Breast epithelium (tissue), 4 donors: ENCODE data around the gene TMX3. TPM values are rescaled to one million over a fixed set of nuclear protein-coding genes. Genes with fewer than 3 reads are reported as not detected.
A peak's percentile ranks its signal among the peaks of the same experiment; 100 is the strongest.

ENCODE experiments used
- DNase-seq, 2 donors: peaks; one replicate each; pipeline ENCODE4 v3.0.0-alpha.2; 2019; ENCODE audit warnings: low spot score in 2 of 2
- H3K27ac ChIP-seq, 2 donors: fragments of 200-600 bp; sonication (generic) in 1 of 2; one replicate each; pipeline ENCODE4 v1.5.1; 2016 to 2019; ENCODE audit warnings: mild to moderate bottlenecking in 1 of 2
- H3K27me3 ChIP-seq, 2 donors: fragments of 200-600 bp; sonication (generic) in 1 of 2; one replicate each; pipeline versions ENCODE4 v1.5.1 to v1.6.0; 2017 to 2019; ENCODE audit warnings: control low read depth in 1 of 2, mild to moderate bottlenecking in 1 of 2
- H3K36me3 ChIP-seq: fragments of 200-600 bp; one replicate; pipeline ENCODE4 v1.5.1; 2019
- H3K4me1 ChIP-seq, 2 donors: fragments of 200-600 bp; sonication (generic); one replicate each; pipeline ENCODE4 v1.5.1; 2016 to 2019; ENCODE audit warnings: control low read depth in 1 of 2
- H3K4me3 ChIP-seq, 3 donors: fragments of 200-600 bp; sonication (generic); 1 replicate in 2 of 3; 2 replicates in 1 of 3; pipeline ENCODE4 v1.5.1; 2016 to 2019; ENCODE audit warnings: mild to moderate bottlenecking in 3 of 3, moderate library complexity in 2 of 3
- H3K9me3 ChIP-seq, 2 donors: fragments of 200-600 bp; sonication (generic) in 1 of 2; one replicate each; pipeline ENCODE4 v1.5.1; 2016 to 2019; ENCODE audit warnings: control low read depth in 1 of 2
- POLR2A ChIP-seq: fragments of 450-650 bp; IDR thresholded peaks from one replicate; pipeline ENCODE4 v1.6.1; 2016; ENCODE audit warnings: antibody characterized with exemption, mild to moderate bottlenecking, moderate library complexity
- POLR2AphosphoS5 ChIP-seq, 3 donors: sonication (generic); formaldehyde crosslinking; IDR thresholded peaks; one replicate each; pipeline ENCODE4 v1.6.1; 2017; ENCODE audit warnings: antibody characterized with exemption in 3 of 3
- intact Hi-C: fragments of 100-400 bp; cut with DNase I; formaldehyde crosslinking; loops from one replicate; pipeline ENCODE4 v1.15.1; 2023; ENCODE audit warnings: low total_unique reads
- total RNA-seq, 3 donors: library from RNA; depleted of rRNA; stranded (reverse); fragments of >200 nt; gene quantifications; one replicate each; pipeline ENCODE4 v1.1.0, GENCODE V29; 2016
- TF ChIP-seq, protein P1 (sequence below), 3 donors: fragments of 450-650 bp; IDR thresholded peaks; one replicate each; pipeline ENCODE4 v1.5.1; 2016 to 2017; ENCODE audit warnings: antibody characterized with exemption in 3 of 3, mild to moderate bottlenecking in 3 of 3, moderate library complexity in 3 of 3

Gene TMX3
- total RNA-seq, 3 donors from 2014 or later, result 41.0 to 55.3 (median 41.3) TPM

DNA sequence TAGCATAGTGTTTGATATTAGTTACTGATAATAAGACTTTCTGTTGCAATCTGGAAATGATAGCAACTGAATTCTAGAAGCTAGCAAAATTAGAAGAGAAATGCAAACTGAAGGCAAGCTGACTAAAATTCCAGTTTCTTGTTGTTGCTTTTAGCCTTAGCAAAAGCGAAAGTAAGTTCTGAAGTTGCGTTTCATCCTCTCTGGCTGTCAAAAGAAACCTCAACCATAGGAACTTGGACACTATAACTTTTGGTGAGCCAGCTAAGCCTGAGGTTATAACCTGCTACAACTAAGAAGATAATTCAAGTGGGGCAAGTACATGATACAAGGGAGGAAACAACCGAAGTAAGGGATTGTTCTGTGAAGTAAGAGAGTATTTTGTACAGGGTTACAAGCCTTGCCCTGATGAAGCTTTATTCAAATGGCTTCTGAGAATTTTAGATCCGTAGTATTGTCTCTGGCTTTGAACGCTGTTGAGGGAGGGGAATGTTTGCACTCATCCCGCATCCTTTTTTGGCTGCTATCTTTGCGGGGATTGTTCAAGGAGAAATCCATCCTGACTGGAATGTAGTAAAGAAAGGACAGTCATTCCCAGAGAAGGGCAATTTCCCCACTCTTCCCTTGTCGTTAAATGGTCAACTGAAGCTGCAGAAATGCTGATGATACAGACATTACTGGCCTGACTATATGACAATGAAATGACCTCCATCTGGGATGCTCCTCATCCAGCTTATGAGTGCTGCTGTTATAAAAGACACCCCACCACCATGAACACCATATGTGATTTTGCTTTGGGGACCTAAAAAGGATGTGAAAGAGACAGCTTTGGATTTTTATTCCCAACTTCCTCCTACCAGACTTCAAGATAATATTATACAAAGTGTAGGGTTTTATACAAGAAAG lies 7.0 kb upstream of the TMX3 start:
- H3K4me1 ChIP-seq, result no peaks in the 10 kb centered on the region
- peak overlapping the region; percentile 22 to 67 (median 46) for H3K4me3 ChIP-seq
- H3K27ac ChIP-seq, result peak overlapping the region; percentile 73 to 86
- H3K36me3 ChIP-seq, result no peaks in the 10 kb centered on the region
- intact Hi-C loops, result no loop called here
- no peaks in the 10 kb centered on the region for H3K27me3 ChIP-seq
- no peak for TF ChIP-seq POLR2A
- no peak for TF ChIP-seq POLR2AphosphoS5 (IDR thresholded peaks at IDR 0.05)
- TF ChIP-seq, protein P1, sequence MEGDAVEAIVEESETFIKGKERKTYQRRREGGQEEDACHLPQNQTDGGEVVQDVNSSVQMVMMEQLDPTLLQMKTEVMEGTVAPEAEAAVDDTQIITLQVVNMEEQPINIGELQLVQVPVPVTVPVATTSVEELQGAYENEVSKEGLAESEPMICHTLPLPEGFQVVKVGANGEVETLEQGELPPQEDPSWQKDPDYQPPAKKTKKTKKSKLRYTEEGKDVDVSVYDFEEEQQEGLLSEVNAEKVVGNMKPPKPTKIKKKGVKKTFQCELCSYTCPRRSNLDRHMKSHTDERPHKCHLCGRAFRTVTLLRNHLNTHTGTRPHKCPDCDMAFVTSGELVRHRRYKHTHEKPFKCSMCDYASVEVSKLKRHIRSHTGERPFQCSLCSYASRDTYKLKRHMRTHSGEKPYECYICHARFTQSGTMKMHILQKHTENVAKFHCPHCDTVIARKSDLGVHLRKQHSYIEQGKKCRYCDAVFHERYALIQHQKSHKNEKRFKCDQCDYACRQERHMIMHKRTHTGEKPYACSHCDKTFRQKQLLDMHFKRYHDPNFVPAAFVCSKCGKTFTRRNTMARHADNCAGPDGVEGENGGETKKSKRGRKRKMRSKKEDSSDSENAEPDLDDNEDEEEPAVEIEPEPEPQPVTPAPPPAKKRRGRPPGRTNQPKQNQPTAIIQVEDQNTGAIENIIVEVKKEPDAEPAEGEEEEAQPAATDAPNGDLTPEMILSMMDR (IDR thresholded peaks at IDR 0.05), result no peak
- DNase-seq, result no peak
- H3K9me3 ChIP-seq, result no peaks in the 10 kb centered on the region

DNA sequence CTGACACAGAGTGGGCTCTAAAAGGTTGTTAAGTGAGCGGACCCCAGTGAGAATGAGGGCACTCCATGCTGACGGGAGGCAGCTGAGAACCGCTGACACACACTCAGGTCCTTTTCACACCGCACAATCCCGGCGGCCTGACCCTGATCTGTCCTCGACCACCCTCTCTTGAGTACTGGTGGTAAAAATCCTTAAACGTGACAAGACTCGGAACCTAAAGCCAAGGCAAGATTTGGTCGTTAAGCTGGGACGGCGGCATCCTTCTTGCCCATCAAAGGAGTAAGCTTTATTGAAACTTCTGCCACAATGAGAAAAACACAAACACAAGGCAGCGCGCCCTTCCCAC lies 569 bp downstream of the TMX3 start:
- peak overlapping the region; percentile 80 to 86 for H3K27ac ChIP-seq
- no peak for DNase-seq
- intact Hi-C loops, result no loop called here

DNA sequence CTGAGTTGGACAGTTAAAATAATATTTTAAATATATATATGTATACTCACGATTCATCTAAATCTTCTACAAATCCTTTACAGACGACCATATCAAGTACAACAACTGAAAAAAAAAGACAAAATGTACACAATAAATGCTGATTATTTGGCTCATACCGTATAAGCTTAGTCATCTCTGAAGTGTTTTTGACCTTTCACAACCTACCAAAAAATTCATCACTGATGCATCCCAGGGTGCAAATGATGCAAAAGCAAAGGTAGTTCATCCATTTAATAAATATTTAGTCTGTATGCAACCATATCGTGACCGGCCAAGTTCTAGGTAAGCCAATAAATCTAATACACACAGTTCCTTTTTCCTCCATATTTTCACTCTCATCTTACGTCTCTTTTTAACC lies 1.1 kb downstream of the TMX3 start:
- intact Hi-C loops, result no loop called here
- DNase-seq, result no peak

More for the DNA sequence above, 569 bp downstream of the TMX3 start:
- Histone ChIP-seq H3K9me3 (no peaks in the 10 kb centered on the region), H3K27me3 (no peaks in the 10 kb centered on the region), H3K36me3 (no peaks in the 10 kb centered on the region), H3K4me3 (peak overlapping the region; percentile 83 to 96 (median 95)), H3K4me1 (peaks cover 0 to 5% of the 10 kb centered on the region in 2 donors)
- TF ChIP-seq, protein P1 (IDR thresholded peaks at IDR 0.05), result no peak

DNA sequence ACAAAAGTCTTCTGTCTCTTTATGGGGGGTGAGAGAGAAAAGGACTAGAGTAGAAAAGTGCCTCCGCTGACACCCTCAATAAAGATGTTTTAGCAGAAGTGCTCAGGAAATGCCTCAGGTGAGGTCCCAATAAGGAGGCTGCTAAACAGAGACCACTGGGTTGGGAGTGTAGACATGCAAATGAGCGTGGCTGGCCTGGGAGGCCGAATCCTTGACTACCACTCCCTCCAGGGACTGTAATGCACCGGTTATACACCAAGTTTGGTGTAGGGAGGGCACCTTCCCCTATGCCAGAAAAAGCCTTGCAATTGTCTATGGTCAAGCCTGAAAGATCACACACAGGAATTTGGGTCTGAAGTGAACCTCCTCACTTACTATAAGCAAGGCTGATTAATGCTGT lies 1.8 kb downstream of the TMX3 start:
- Histone ChIP-seq H3K36me3 (no peaks in the 10 kb centered on the region), H3K27me3 (no peaks in the 10 kb centered on the region), H3K27ac (no peak overlapping the region), H3K9me3 (no peaks in the 10 kb centered on the region), H3K4me1 (peaks cover 0 to 5% of the 10 kb centered on the region in 2 donors), H3K4me3 (no peak overlapping the region)
- no peak for DNase-seq
- TF ChIP-seq POLR2AphosphoS5 (IDR thresholded peaks at IDR 0.05) (no peak), POLR2A (no peak)
- TF ChIP-seq, protein P1 (IDR thresholded peaks at IDR 0.05), result no peak
- intact Hi-C loops, result no loop called here

More for the DNA sequence above, 1.1 kb downstream of the TMX3 start:
- Histone ChIP-seq H3K4me1 (peaks cover 0 to 5% of the 10 kb centered on the region in 2 donors), H3K27ac (peak overlapping the region in 1 of 2 donors; percentile 80), H3K4me3 (peak overlapping the region; percentile 83 to 96 (median 95)), H3K36me3 (no peaks in the 10 kb centered on the region), H3K27me3 (no peaks in the 10 kb centered on the region), H3K9me3 (no peaks in the 10 kb centered on the region)
- TF ChIP-seq, protein P1 (IDR thresholded peaks at IDR 0.05), result no peak
- TF ChIP-seq POLR2AphosphoS5 (IDR thresholded peaks at IDR 0.05), result no peak
- no peak for TF ChIP-seq POLR2A

DNA sequence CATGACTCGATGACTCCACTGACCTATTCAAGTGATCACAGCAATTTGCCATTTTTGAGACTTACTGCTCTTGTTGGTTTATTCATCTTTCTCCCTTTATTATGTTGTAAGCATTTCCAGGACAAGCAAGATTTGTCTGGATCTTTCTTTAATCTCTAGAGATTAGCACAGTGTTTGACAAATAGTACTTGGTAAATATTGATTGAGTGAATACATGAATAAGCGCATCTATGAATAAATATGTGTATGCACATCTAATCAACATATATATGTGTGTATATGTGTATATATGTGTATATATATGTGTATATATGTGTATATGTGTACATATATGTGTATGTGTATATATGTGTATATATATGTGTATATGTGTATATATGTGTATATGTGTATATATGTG lies 7.3 kb downstream of the TMX3 start:
- H3K36me3 ChIP-seq, result no peaks in the 10 kb centered on the region
- H3K27ac ChIP-seq, result no peak overlapping the region
- H3K9me3 ChIP-seq, result no peaks in the 10 kb centered on the region
- no peak overlapping the region for H3K4me3 ChIP-seq
- no peaks in the 10 kb centered on the region for H3K27me3 ChIP-seq
- peaks cover 0 to 5% of the 10 kb centered on the region in 2 donors for H3K4me1 ChIP-seq
- intact Hi-C loops, result no loop called here
- no peak for DNase-seq
- TF ChIP-seq POLR2A (no peak), POLR2AphosphoS5 (IDR thresholded peaks at IDR 0.05) (no peak)
- TF ChIP-seq, protein P1 (IDR thresholded peaks at IDR 0.05), result no peak
